GM12878 (cell line): ENCODE results near the gene MRTFB. TPM values are rescaled to one million over a fixed set of nuclear protein-coding genes. Genes with fewer than 3 reads are reported as not detected.

Source experiments
- ATAC-seq: fragments of 200-7000 bp; cut with Tn5 transposase; 3 replicates; pipeline ENCODE4 v1.9.1; 2020; ENCODE audit warnings: mild to moderate bottlenecking, moderate library complexity
- BruUV-seq: library from RNA; stranded (reverse); fragments of 400-500 nt; replicated peaks from 2 replicates; lab custom pipeline; 2021; lab: Mats Ljungman, UMichigan
- CTCF ChIA-PET: fragments of 300-600 bp; sonication (Branson Sonifier 250); formaldehyde crosslinking; extraction: SDS; loops from one replicate; lab custom pipeline; 2021; ENCODE audit warnings: inconsistent platforms; lab: Yijun Ruan, JAX
- POLR2A ChIA-PET: fragments of 350-600 bp; formaldehyde crosslinking; extraction: SDS; loops from one replicate; lab custom pipeline; 2021; ENCODE audit warnings: inconsistent platforms; lab: Charles Lee
- RAD21 ChIA-PET: fragments of 300-600 bp; sonication (Branson Sonifier 250); formaldehyde crosslinking; loops from one replicate; lab custom pipeline; 2023; ENCODE audit warnings: antibody characterized with exemption; ENCODE audit not compliant: unreplicated experiment; lab: Charles Lee
- SMC1A ChIA-PET: fragments of 300-600 bp; sonication (Branson Sonifier 250); formaldehyde crosslinking; loops from one replicate; lab custom pipeline; 2023; ENCODE audit not compliant: unreplicated experiment, uncharacterized antibody; lab: Charles Lee
- DNase-seq: peaks from one replicate; pipeline ENCODE4 v3.0.0-alpha.2; 2011; ENCODE audit warnings: low read depth, low spot score
- FAIRE-seq: peaks from 3 replicates; lab custom pipeline; 2011; peaks lifted over from hg19 to GRCh38; lab: Jason Lieb, UNC
- H2AFZ ChIP-seq: 2 replicates; pipeline ENCODE4 v1.6.0; 2011; ENCODE audit warnings: low read depth, low read length, control low read depth; ENCODE audit not compliant: control insufficient read depth
- H3K27ac ChIP-seq: 2 replicates; pipeline ENCODE4 v1.5.1; 2011; ENCODE audit warnings: control low read depth; ENCODE audit not compliant: control insufficient read depth, insufficient read depth
- H3K27me3 ChIP-seq, 2 experiments: replicated peaks in 1 of 2; 2 replicates each; pipeline versions ENCODE4 v1.6.0 to v1.6.1; 2011; ENCODE audit warnings: low read length in 1 of 2; ENCODE audit not compliant: control insufficient read depth in 2 of 2, insufficient read depth in 2 of 2
- H3K36me3 ChIP-seq, 2 experiments: 2 replicates each; pipeline ENCODE4 v1.5.1; 2011; ENCODE audit warnings: low read length in 1 of 2; ENCODE audit not compliant: control insufficient read depth in 2 of 2, insufficient read depth in 2 of 2
- H3K4me1 ChIP-seq: 2 replicates; pipeline ENCODE4 v1.6.1; 2011; ENCODE audit warnings: mild to moderate bottlenecking, low read length, moderate library complexity, mixed read lengths; ENCODE audit not compliant: control insufficient read depth, insufficient read depth
- H3K4me2 ChIP-seq: 2 replicates; pipeline ENCODE4 v1.6.0; 2011; ENCODE audit warnings: control low read depth; ENCODE audit not compliant: control insufficient read depth, insufficient read depth
- H3K4me3 ChIP-seq: fragments of 200-600 bp; sonication (generic); 2 replicates; pipeline ENCODE4 v1.5.1; 2016
- H3K79me2 ChIP-seq: 2 replicates; pipeline ENCODE4 v1.6.0; 2011; ENCODE audit warnings: low read length; ENCODE audit not compliant: control insufficient read depth, insufficient read depth
- H3K9ac ChIP-seq: 2 replicates; pipeline ENCODE4 v1.8.0; 2011; ENCODE audit warnings: low read length, control low read depth, mixed read lengths; ENCODE audit not compliant: control insufficient read depth, insufficient read depth
- H3K9me3 ChIP-seq: replicated peaks from 3 replicates; pipeline ENCODE4 v1.5.1; 2011; ENCODE audit warnings: mild to moderate bottlenecking, low read length; ENCODE audit not compliant: control insufficient read depth, insufficient read depth
- H4K20me1 ChIP-seq: 2 replicates; pipeline ENCODE4 v1.6.0; 2011; ENCODE audit not compliant: control insufficient read depth, insufficient read depth
- FOXK2 ChIP-seq: fragments of 450-650 bp; IDR thresholded peaks from 2 replicates; pipeline ENCODE4 v1.6.1; 2017; ENCODE audit warnings: mild to moderate bottlenecking, moderate library complexity
- MTA2 ChIP-seq: fragments of 450-650 bp; IDR thresholded peaks from 2 replicates; pipeline ENCODE4 v1.6.1; 2016; ENCODE audit warnings: low read depth, mild to moderate bottlenecking, moderate library complexity
- NBN ChIP-seq: fragments of 450-650 bp; IDR thresholded peaks from 2 replicates; pipeline ENCODE4 v1.6.1; 2016
- NFXL1 ChIP-seq: fragments of 450-650 bp; IDR thresholded peaks from 2 replicates; pipeline ENCODE4 v1.6.1; 2017; ENCODE audit warnings: antibody characterized with exemption, mild to moderate bottlenecking, borderline replicate concordance
- PAX8 ChIP-seq: fragments of 450-650 bp; IDR thresholded peaks from 2 replicates; pipeline ENCODE4 v1.6.1; 2017; ENCODE audit warnings: mild to moderate bottlenecking, moderate library complexity
- POU2F2 ChIP-seq: IDR thresholded peaks from 3 replicates; pipeline ENCODE4 v1.6.1; 2011; ENCODE audit warnings: low read depth, mild to moderate bottlenecking, low read length, borderline replicate concordance
- WRNIP1 ChIP-seq: IDR thresholded peaks from 2 replicates; pipeline ENCODE4 v1.6.1; 2011; ENCODE audit warnings: low read depth, low read length, improper control_type of control experiment, borderline replicate concordance
- WGBS: methylation state at CpG from one replicate; pipeline ENCODE4 v1.1.6; 2016; ENCODE audit warnings: low lambda C conversion rate; ENCODE audit not compliant: insufficient replicate concordance, insufficient coverage; ENCODE audit errors: missing lambda C conversion rate; 5-methylcytosine and 5-hydroxymethylcytosine counted together
- in situ Hi-C: fragments of 300-500 bp; cut with MboI; formaldehyde crosslinking; loops from 9 replicates; pipeline ENCODE4 v1.14.3; 2018; ENCODE audit warnings: mixed read lengths
- intact Hi-C: fragments of 100-400 bp; cut with micrococcal nuclease; formaldehyde crosslinking; loops from one replicate; pipeline ENCODE4 v1.14.2; 2022; ENCODE audit not compliant: unreplicated experiment
- polyA plus RNA-seq, 11 experiments: library from polyadenylated mRNA; depleted of rRNA in 4 of 11; unstranded in 6 of 11; stranded (reverse) in 5 of 11; fragments of >200 nt; fragmentation: Nextera tagmentation in 4 of 11; fragmentation: Illumina TruSeq in 1 of 11; extraction: Ambion mirVana in 4 of 11; extraction: Trizol in 1 of 11; gene quantifications; 1 replicate in 1 of 11; 2 replicates in 10 of 11; pipeline versions ENCODE4 v1.2.1 to v1.2.3, GENCODE V29; 2011 to 2016; ENCODE audit warnings: inconsistent platforms in 2 of 11, missing spikeins in 2 of 11, low read depth in 1 of 11
- total RNA-seq, 4 experiments: library from RNA; depleted of rRNA in 3 of 4; stranded (reverse); fragments of >200 nt in 3 of 4; fragmentation: Illumina TruSeq in 1 of 4; extraction: Trizol in 1 of 4; gene quantifications; 2 replicates each; pipeline versions ENCODE4 v1.2.1 to v1.2.3, GENCODE V29; 2013 to 2021
- TF ChIP-seq, protein P1 (sequence below): fragments of 450-650 bp; IDR thresholded peaks from 2 replicates; pipeline ENCODE4 v1.6.1; 2017; ENCODE audit warnings: mild to moderate bottlenecking, moderate library complexity

Gene MRTFB
- total and polyA plus RNA-seq, 10 of the 15 experiments (the other 5 are each of a cell fraction or from before 2014, with no cell fraction given) = 2.1 to 14.3 (median 8.0) TPM

DNA sequence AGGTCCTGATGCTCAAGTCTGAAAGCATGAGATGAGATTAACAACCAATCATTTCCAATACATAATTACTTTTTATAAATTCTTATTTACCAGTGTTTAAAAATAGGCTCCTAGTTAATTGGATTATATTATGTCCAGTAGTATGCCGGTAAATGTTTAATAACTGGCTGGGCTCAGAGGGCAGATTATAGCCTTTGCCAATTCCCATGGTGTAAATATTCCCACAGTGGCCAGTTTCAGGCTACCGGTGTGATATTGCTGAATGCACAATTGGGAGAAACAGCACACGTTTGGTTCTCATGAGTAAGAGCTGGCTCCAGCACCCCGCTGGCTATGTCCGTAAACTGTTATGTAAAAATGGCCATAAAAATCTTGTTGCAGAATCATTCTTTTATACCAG is 167.6 kb downstream of the MRTFB start (continued):
- TF ChIP-seq, protein P1, sequence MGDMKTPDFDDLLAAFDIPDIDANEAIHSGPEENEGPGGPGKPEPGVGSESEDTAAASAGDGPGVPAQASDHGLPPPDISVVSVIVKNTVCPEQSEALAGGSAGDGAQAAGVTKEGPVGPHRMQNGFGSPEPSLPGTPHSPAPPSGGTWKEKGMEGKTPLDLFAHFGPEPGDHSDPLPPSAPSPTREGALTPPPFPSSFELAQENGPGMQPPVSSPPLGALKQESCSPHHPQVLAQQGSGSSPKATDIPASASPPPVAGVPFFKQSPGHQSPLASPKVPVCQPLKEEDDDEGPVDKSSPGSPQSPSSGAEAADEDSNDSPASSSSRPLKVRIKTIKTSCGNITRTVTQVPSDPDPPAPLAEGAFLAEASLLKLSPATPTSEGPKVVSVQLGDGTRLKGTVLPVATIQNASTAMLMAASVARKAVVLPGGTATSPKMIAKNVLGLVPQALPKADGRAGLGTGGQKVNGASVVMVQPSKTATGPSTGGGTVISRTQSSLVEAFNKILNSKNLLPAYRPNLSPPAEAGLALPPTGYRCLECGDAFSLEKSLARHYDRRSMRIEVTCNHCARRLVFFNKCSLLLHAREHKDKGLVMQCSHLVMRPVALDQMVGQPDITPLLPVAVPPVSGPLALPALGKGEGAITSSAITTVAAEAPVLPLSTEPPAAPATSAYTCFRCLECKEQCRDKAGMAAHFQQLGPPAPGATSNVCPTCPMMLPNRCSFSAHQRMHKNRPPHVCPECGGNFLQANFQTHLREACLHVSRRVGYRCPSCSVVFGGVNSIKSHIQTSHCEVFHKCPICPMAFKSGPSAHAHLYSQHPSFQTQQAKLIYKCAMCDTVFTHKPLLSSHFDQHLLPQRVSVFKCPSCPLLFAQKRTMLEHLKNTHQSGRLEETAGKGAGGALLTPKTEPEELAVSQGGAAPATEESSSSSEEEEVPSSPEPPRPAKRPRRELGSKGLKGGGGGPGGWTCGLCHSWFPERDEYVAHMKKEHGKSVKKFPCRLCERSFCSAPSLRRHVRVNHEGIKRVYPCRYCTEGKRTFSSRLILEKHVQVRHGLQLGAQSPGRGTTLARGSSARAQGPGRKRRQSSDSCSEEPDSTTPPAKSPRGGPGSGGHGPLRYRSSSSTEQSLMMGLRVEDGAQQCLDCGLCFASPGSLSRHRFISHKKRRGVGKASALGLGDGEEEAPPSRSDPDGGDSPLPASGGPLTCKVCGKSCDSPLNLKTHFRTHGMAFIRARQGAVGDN = no peak
- TF ChIP-seq NFXL1 = no peak
- no peak for TF ChIP-seq MTA2

DNA sequence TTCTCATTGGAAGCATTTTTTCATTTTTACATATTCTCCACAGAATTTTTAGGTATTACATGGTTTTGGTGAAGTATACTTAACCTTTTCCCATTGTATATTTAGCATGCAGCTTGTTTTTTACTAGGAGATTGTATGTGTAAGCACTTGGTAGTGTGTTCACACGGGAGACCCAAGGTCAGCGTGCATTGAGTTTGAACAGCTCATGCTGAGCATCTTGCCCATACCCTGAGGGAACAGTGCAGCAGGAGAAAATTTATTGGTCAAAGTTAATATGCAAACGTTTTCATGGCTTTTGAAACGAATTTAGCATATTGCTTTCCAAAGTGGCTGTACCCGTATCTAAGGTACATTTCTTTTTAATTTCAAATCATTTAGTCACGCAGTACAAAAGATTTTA is 168.7 kb downstream of the MRTFB start:
- peaks cover 0 to 3% of the 10 kb centered on the region in 2 experiments; a peak in 2 of 4 replicates for H3K36me3 ChIP-seq
- TF ChIP-seq FOXK2 (no peak), NBN (no peak), WRNIP1 (no peak), PAX8 (no peak), POU2F2 (no peak)
- no peaks in the 10 kb centered on the region for H3K79me2 ChIP-seq
- H3K4me3 ChIP-seq = no peak overlapping the region
- ATAC-seq (no peak), FAIRE-seq (no peak), DNase-seq (no peak)
- intact Hi-C loops = no loop called here
- WGBS = 95% methylated on average over 6 of the region's 6 CpGs
- in situ Hi-C loops = no loop called here
- ChIA-PET SMC1A (interaction anchor here (1.1 to 1.8 kb wide), 2 partner anchors 10 to 316 kb away, joined by 6 to 7 read pairs; no protein-coding TSS in a partner anchor), POLR2A (interaction anchor here (0.6 to 1.1 kb wide), 2 partner anchors 20 to 155 kb away, joined by 3 to 7 read pairs; no protein-coding TSS in a partner anchor), RAD21 (interaction anchor here (0.7 kb wide), 1 partner anchor 316 kb away, joined by 4 read pairs; no protein-coding TSS in a partner anchor), CTCF (interaction anchor here (1.4 to 3.8 kb wide), 2 partner anchors 11 to 320 kb away, joined by 5 to 23 read pairs; partner anchors contain the start of gene ERCC4)
- H3K27ac ChIP-seq = no peak overlapping the region
- no peaks in the 10 kb centered on the region for H4K20me1 ChIP-seq
- H3K9ac ChIP-seq = no peak overlapping the region
- no TSS peak for BruUV-seq
- no peaks in the 10 kb centered on the region for H3K4me1 ChIP-seq
- no peak overlapping the region for H2AFZ ChIP-seq
- H3K9me3 ChIP-seq = no peaks in the 10 kb centered on the region
- H3K4me2 ChIP-seq = no peak overlapping the region
- H3K27me3 ChIP-seq = no peaks in the 10 kb centered on the region
